Type B pancreatic cell (in vitro differentiated cells): ENCODE results near the gene PKNOX2. TPM values are rescaled to one million over a fixed set of nuclear protein-coding genes. Genes with fewer than 3 reads are reported as not detected.

Experiments
- DNase-seq: peaks from one replicate; pipeline ENCODE4 v3.0.0; 2021; ENCODE audit warnings: mixed read lengths; ENCODE audit not compliant: unreplicated experiment; ENCODE audit errors: extremely low spot score
- H3K27ac Mint-ChIP-seq: 2 replicates; pipeline ENCODE4 v1.8.0; 2021; ENCODE audit warnings: mild to moderate bottlenecking, mixed read lengths
- H3K27me3 Mint-ChIP-seq: 2 replicates; pipeline ENCODE4 v1.8.0; 2021; ENCODE audit warnings: mixed read lengths
- H3K36me3 Mint-ChIP-seq: 2 replicates; pipeline ENCODE4 v1.8.0; 2021; ENCODE audit warnings: mixed read lengths
- H3K4me1 Mint-ChIP-seq: one replicate; pipeline ENCODE4 v1.8.0; 2021; ENCODE audit warnings: mixed read lengths; ENCODE audit not compliant: unreplicated experiment
- H3K4me3 Mint-ChIP-seq: 2 replicates; pipeline ENCODE4 v1.8.0; 2021; ENCODE audit warnings: mild to moderate bottlenecking, mixed read lengths
- H3K9me3 Mint-ChIP-seq: 2 replicates; pipeline ENCODE4 v1.8.0; 2021; ENCODE audit warnings: mixed read lengths
- total RNA-seq: library from RNA; stranded (reverse); gene quantifications from 2 replicates; pipeline ENCODE4 v1.2.1, GENCODE V29; 2021; ENCODE audit warnings: low replicate concordance
- TF ChIP-seq, protein P1 (sequence below): fragments of 200-600 bp; sonication (generic); conservative IDR thresholded peaks from 2 replicates; pipeline ENCODE4 v1.5.0; 2021; ENCODE audit warnings: antibody characterized with exemption, mild to moderate bottlenecking

The PKNOX2 gene
- total RNA-seq, 1 donor from 2014 or later = 15.3 TPM

DNA sequence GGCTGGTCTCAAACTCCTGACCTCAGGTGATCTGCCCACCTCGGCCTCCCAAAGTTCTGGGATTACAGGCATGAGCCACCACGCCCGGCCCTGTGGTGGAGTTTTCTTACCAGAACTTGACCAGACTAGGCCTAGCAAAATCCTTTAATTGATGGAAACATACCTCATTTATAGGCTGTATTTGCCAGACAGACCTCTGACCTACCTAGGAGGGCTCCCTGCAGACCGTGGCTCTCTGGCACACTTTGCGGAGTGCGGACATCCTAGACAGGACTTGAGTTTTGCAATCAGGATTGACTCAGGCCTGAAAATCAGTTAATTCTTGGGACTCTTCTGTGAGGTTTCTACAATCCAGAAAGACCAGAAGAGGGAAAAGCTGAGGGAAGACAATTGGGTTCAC, 278.4 kb downstream of the PKNOX2 start:
- H3K27me3 Mint-ChIP-seq = peaks cover 26% of the 10 kb centered on the region
- TF ChIP-seq, protein P1, sequence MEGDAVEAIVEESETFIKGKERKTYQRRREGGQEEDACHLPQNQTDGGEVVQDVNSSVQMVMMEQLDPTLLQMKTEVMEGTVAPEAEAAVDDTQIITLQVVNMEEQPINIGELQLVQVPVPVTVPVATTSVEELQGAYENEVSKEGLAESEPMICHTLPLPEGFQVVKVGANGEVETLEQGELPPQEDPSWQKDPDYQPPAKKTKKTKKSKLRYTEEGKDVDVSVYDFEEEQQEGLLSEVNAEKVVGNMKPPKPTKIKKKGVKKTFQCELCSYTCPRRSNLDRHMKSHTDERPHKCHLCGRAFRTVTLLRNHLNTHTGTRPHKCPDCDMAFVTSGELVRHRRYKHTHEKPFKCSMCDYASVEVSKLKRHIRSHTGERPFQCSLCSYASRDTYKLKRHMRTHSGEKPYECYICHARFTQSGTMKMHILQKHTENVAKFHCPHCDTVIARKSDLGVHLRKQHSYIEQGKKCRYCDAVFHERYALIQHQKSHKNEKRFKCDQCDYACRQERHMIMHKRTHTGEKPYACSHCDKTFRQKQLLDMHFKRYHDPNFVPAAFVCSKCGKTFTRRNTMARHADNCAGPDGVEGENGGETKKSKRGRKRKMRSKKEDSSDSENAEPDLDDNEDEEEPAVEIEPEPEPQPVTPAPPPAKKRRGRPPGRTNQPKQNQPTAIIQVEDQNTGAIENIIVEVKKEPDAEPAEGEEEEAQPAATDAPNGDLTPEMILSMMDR = no peak
- H3K27ac Mint-ChIP-seq = no peak overlapping the region
- DNase-seq = no peak
- no peaks in the 10 kb centered on the region for H3K9me3 Mint-ChIP-seq
- no peak overlapping the region for H3K4me3 Mint-ChIP-seq
- H3K4me1 Mint-ChIP-seq = peaks cover 17% of the 10 kb centered on the region
- H3K36me3 Mint-ChIP-seq = no peaks in the 10 kb centered on the region

DNA sequence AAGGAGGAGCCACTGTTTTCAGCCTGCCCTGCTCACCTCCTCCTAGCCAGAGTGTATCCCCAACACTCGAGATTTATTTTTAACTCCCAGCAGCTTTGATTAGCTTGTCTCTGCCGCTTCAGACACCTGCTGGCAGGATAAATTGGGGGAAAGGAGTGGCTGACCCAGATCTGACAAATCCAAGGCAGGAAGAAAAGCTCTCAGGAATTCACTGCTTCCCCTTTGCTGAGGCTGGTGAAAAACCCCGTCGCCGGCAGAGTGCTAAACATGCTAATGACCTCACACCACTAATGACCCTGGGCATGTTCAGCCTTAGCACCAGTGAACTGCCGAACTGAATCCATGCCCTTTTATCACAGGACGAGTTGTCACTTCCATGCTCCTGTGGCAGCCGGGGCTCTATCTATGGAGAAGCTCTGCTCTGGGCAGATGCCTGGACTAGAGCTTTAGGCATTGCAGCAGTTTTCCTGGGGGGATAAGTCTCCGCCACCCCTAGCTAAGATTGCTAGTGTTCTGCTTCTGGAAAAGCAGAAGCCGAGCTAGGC, 279.3 kb downstream of the PKNOX2 start:
- Mint-ChIP-seq H3K27me3 (peaks cover 20% of the 10 kb centered on the region), H3K4me1 (peaks cover 23% of the 10 kb centered on the region), H3K27ac (peak overlapping the region; percentile 53), H3K36me3 (no peaks in the 10 kb centered on the region), H3K4me3 (no peak overlapping the region), H3K9me3 (no peaks in the 10 kb centered on the region)
- DNase-seq = no peak
- TF ChIP-seq, protein P1 = no peak

DNA sequence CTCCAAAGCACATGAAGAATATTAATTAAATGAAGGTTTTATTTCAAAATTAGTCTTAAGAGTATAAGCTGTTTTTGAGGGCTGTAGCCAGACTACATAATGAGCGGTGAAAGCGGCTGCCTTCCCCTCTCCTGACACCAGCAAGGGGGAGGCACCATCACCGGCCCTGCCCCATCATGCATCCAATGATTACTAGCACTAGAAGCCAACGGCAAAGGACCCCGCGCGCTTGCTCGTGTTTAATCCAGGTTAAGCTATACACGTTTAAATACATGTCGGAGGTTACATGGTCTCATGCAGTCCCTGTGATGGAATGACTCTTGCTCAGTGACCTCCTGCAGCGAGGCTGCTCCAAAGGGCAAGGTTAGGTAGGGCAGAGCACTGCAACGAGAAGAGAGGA, 281.2 kb downstream of the PKNOX2 start:
- H3K9me3 Mint-ChIP-seq = no peaks in the 10 kb centered on the region
- no peak overlapping the region for H3K27ac Mint-ChIP-seq
- H3K4me1 Mint-ChIP-seq = peaks cover 28% of the 10 kb centered on the region
- H3K36me3 Mint-ChIP-seq = no peaks in the 10 kb centered on the region
- DNase-seq = no peak
- H3K4me3 Mint-ChIP-seq = no peak overlapping the region
- TF ChIP-seq, protein P1 = no peak
- H3K27me3 Mint-ChIP-seq = peaks cover 14% of the 10 kb centered on the region

DNA sequence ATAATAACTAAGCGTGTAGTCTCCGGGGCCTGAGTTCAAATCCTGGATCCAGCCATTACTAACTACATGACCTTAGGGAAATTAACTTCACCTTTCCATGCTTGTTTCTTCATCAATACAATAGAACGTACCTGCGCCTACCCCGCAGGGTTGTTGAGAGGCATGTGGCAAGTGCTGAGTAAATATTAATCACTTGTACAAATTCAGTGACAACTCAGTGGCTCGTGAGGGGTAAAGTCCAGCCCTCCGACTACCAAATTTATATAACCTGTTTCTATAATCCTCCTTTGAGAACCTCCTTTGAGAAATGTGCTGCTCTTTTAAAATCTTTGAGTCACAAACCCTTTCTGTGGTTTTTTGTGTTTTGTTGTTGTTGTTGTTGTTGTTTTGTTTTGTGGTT, 281.7 kb downstream of the PKNOX2 start:
- no peaks in the 10 kb centered on the region for H3K9me3 Mint-ChIP-seq
- no peak overlapping the region for H3K4me3 Mint-ChIP-seq
- H3K4me1 Mint-ChIP-seq = peaks cover 31% of the 10 kb centered on the region
- DNase-seq = no peak
- no peaks in the 10 kb centered on the region for H3K36me3 Mint-ChIP-seq
- TF ChIP-seq, protein P1 = no peak
- peaks cover 9% of the 10 kb centered on the region for H3K27me3 Mint-ChIP-seq
- no peak overlapping the region for H3K27ac Mint-ChIP-seq

DNA sequence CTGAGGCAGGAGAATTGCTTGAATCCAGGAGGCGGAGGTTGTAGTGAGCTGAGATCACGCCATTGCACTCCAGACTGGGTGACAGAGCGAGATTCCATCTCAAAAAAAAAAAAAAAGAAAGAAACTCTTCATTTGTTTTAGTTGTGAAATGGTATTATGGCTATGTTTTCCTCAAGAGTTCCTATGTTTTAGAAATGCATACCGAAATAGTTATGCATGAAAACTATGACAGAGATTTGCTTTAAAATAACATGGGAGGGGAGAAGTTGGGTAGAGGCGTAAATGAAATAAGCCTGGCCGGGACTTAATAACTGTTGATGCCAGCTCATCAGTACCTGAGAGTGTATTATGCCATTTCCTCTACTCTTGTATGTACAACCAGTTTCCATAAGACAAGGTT, 283.2 kb downstream of the PKNOX2 start:
- TF ChIP-seq, protein P1 = no peak
- Mint-ChIP-seq H3K4me1 (peaks cover 45% of the 10 kb centered on the region), H3K27ac (no peak overlapping the region), H3K36me3 (no peaks in the 10 kb centered on the region), H3K4me3 (no peak overlapping the region), H3K9me3 (no peaks in the 10 kb centered on the region), H3K27me3 (no peaks in the 10 kb centered on the region)
- DNase-seq = no peak

DNA sequence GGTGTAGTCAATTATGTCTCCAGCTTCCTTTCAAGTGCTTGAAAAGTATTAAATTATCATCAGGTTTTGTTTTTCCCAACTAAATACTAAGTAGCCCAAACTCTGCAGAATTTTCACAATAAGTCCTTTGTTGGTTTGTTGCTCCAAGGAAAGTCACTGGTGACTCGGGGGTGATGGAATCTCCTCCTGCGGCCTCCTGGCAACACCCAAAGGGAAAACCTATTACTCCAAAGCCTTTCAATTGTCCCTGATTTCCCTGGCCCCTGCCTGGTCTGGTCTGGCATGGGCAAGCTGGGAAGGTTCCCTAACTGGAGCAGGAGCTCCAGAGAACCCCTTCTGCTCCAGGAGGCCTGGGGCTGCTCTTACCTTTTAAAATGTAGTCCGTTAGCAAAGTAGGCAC, 283.6 kb downstream of the PKNOX2 start:
- H3K4me1 Mint-ChIP-seq = peaks cover 45% of the 10 kb centered on the region
- no peaks in the 10 kb centered on the region for H3K36me3 Mint-ChIP-seq
- peak; percentile 24 for DNase-seq
- no peak overlapping the region for H3K4me3 Mint-ChIP-seq
- TF ChIP-seq, protein P1 = no peak
- no peaks in the 10 kb centered on the region for H3K27me3 Mint-ChIP-seq
- H3K9me3 Mint-ChIP-seq = no peaks in the 10 kb centered on the region
- no peak overlapping the region for H3K27ac Mint-ChIP-seq
